Measurements from ENCODE around the gene RALB.

- no peak for TF ChIP-seq CTCF (tag by site-specific recombination; IDR thresholded peaks at IDR 0.05)
- no peak for TF ChIP-seq ZBTB26 (tag by site-specific recombination; optimal IDR thresholded peaks at IDR 0.05)
- TF ChIP-seq, protein P1, sequence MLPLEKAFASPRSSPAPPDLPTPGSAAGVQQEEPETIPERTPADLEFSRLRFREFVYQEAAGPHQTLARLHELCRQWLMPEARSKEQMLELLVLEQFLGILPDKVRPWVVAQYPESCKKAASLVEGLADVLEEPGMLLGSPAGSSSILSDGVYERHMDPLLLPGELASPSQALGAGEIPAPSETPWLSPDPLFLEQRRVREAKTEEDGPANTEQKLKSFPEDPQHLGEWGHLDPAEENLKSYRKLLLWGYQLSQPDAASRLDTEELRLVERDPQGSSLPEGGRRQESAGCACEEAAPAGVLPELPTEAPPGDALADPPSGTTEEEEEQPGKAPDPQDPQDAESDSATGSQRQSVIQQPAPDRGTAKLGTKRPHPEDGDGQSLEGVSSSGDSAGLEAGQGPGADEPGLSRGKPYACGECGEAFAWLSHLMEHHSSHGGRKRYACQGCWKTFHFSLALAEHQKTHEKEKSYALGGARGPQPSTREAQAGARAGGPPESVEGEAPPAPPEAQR (tag by site-specific recombination; IDR thresholded peaks at IDR 0.05): no peak
- TF ChIP-seq ZNF184 (tag by site-specific recombination; IDR thresholded peaks at IDR 0.05): no peak
- no peak for TF ChIP-seq TCF7L2 (IDR thresholded peaks at IDR 0.05; ENCODE audit: borderline replicate concordance, low read depth, low read length)
- TF ChIP-seq BCL11B (tag by site-specific recombination; IDR thresholded peaks at IDR 0.05; ENCODE audit: low read depth): no peak
Observed at GRCh38 chr2:120258196-120258595, 5.5 kb downstream of the RALB start.

Data from HEK293 (cell line).